Trophoblast cell (in vitro differentiated cells and primary cell): Measurements from ENCODE around the gene ASTN2.

Source experiments
- DNase-seq, 2 donors: peaks; one replicate each; pipeline ENCODE4 v3.0.0-alpha.2; 2016
- H2AFZ ChIP-seq: 2 replicates; pipeline ENCODE4 v1.6.1; 2013; ENCODE audit warnings: low read length, moderate library complexity, mild to moderate bottlenecking; ENCODE audit not compliant: insufficient read depth, poor library complexity
- H2AK5ac ChIP-seq: 2 replicates; pipeline ENCODE4 v1.6.1; 2013; ENCODE audit warnings: mild to moderate bottlenecking, low read length
- H2BK120ac ChIP-seq: 2 replicates; pipeline ENCODE4 v1.6.1; 2013; ENCODE audit warnings: low read length, mild to moderate bottlenecking, moderate library complexity; ENCODE audit not compliant: insufficient read depth, poor library complexity
- H2BK12ac ChIP-seq: 2 replicates; pipeline ENCODE4 v1.6.1; 2013; ENCODE audit warnings: mild to moderate bottlenecking, low read length, moderate library complexity
- H2BK5ac ChIP-seq: 2 replicates; pipeline ENCODE4 v1.6.1; 2013; ENCODE audit warnings: low read length, low read depth, moderate library complexity, mild to moderate bottlenecking; ENCODE audit not compliant: poor library complexity
- H3K14ac ChIP-seq: 2 replicates; pipeline ENCODE4 v1.6.1; 2013; ENCODE audit warnings: mild to moderate bottlenecking, low read length
- H3K18ac ChIP-seq: 2 replicates; pipeline ENCODE4 v1.6.1; 2013; ENCODE audit warnings: mild to moderate bottlenecking, low read length
- H3K23ac ChIP-seq: 2 replicates; pipeline ENCODE4 v1.6.1; 2013; ENCODE audit warnings: low read length
- H3K27ac ChIP-seq: 2 replicates; pipeline ENCODE4 v1.5.1; 2013; ENCODE audit warnings: low read depth, mild to moderate bottlenecking, inconsistent platforms, low read length, moderate library complexity
- H3K27me3 ChIP-seq: 2 replicates; pipeline ENCODE4 v1.6.1; 2013; ENCODE audit warnings: inconsistent platforms, mild to moderate bottlenecking, low read length, moderate library complexity; ENCODE audit not compliant: insufficient read depth
- H3K36me3 ChIP-seq, 2 experiments: 1 replicate in 1 of 2; 2 replicates in 1 of 2; pipeline ENCODE4 v1.6.1; 2013; ENCODE audit warnings: low read length in 2 of 2, mild to moderate bottlenecking in 2 of 2, moderate library complexity in 1 of 2; ENCODE audit not compliant: insufficient read depth in 2 of 2, control insufficient read depth in 1 of 2
- H3K4ac ChIP-seq: 2 replicates; pipeline ENCODE4 v1.6.1; 2013; ENCODE audit warnings: low read depth, mild to moderate bottlenecking, low read length, moderate library complexity
- H3K4me1 ChIP-seq, 2 experiments: 1 replicate in 1 of 2; 2 replicates in 1 of 2; pipeline ENCODE4 v1.6.1; 2013; ENCODE audit warnings: low read length in 2 of 2, mild to moderate bottlenecking in 2 of 2, moderate library complexity in 1 of 2; ENCODE audit not compliant: insufficient read depth in 2 of 2, control insufficient read depth in 1 of 2
- H3K4me2 ChIP-seq: 2 replicates; pipeline ENCODE4 v1.6.1; 2013; ENCODE audit warnings: inconsistent platforms, mild to moderate bottlenecking, low read length, moderate library complexity
- H3K4me3 ChIP-seq: 2 replicates; pipeline ENCODE4 v1.5.1; 2013; ENCODE audit warnings: mild to moderate bottlenecking, low read depth, low read length, inconsistent platforms
- H3K79me1 ChIP-seq: one replicate; pipeline ENCODE4 v1.6.1; 2013; ENCODE audit warnings: low read length
- H3K79me2 ChIP-seq: 2 replicates; pipeline ENCODE4 v1.6.1; 2013; ENCODE audit warnings: low read length, mild to moderate bottlenecking; ENCODE audit not compliant: control insufficient read depth, insufficient read depth, poor library complexity
- H3K9ac ChIP-seq: 2 replicates; pipeline ENCODE4 v1.6.1; 2013; ENCODE audit warnings: mild to moderate bottlenecking, low read length
- H3K9me3 ChIP-seq: 2 replicates; pipeline ENCODE4 v1.6.1; 2013; ENCODE audit warnings: low read depth, mild to moderate bottlenecking, control low read depth, inconsistent platforms, low read length; ENCODE audit not compliant: insufficient read depth
- H4K12ac ChIP-seq: 2 replicates; pipeline ENCODE4 v1.6.1; 2013; ENCODE audit warnings: low read depth, mild to moderate bottlenecking, low read length, moderate library complexity
- H4K8ac ChIP-seq: 2 replicates; pipeline ENCODE4 v1.6.1; 2013; ENCODE audit warnings: low read depth, mild to moderate bottlenecking, low read length, moderate library complexity
- H4K91ac ChIP-seq: one replicate; pipeline ENCODE4 v1.6.1; 2013; ENCODE audit warnings: low read depth, mild to moderate bottlenecking, low read length, moderate library complexity
- WGBS: extraction: QIAGEN DNeasy Blood & Tissue Kit; methylation state at CpG from one replicate; pipeline ENCODE4 v1.1.7; 2013; ENCODE audit warnings: missing lambda C conversion rate; ENCODE audit not compliant: insufficient read length, insufficient coverage; ENCODE audit errors: extremely low coverage; 5-methylcytosine and 5-hydroxymethylcytosine counted together

The ASTN2 gene

DNA sequence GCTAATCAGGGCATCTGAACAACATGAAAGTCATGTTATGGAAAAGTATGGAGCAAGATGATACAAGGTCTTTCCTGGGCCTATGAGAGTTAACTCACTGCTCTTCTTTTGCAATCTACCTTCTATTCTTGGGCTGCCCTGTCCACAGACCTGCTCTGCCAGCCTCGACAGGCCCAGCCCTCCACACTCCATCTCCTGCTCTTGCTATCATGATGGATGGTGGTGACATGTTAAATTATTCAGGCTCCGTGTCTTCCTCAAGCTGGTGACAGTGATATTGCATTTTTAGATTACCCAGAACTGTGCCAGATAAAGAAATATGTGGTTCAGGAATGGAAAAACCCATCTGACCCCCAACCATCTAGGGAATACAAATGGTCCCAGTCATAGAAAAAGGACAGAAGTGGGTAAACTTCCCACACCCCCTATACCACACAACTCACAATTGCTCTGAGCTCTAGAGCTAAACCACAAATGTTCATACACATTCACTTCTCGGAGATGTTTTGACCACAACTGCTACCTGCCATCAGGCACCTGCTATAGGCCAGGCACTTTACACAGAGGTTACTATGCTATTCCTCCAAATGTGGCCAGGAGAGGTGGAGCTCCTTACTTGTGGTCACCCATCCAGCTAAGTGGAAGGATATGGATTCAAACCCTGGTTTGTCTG, 311.3 kb downstream of the ASTN2 start:
- no peak overlapping the region for H3K27ac ChIP-seq
- H4K8ac ChIP-seq: no peak overlapping the region
- H3K36me3 ChIP-seq: no peaks in the 10 kb centered on the region
- H2AK5ac ChIP-seq: no peak overlapping the region
- H2BK12ac ChIP-seq: no peak overlapping the region
- no peaks in the 10 kb centered on the region for H3K27me3 ChIP-seq
- H3K18ac ChIP-seq: no peak overlapping the region
- no peak overlapping the region for H4K91ac ChIP-seq
- H3K4me2 ChIP-seq: no peak overlapping the region
- no peak overlapping the region for H3K9ac ChIP-seq
- no peak overlapping the region for H3K4me3 ChIP-seq
- no peak overlapping the region for H2BK5ac ChIP-seq
- no peak overlapping the region for H3K23ac ChIP-seq
- no peak overlapping the region for H2BK120ac ChIP-seq
- no peaks in the 10 kb centered on the region for H3K9me3 ChIP-seq
- no peak overlapping the region for H2AFZ ChIP-seq
- H3K79me1 ChIP-seq: no peaks in the 10 kb centered on the region
- peak in 1 of 2 donors; percentile 5 for DNase-seq
- WGBS: no CpG with 5 or more reads among the region's 3 CpGs
- no peak overlapping the region for H3K4ac ChIP-seq
- H3K4me1 ChIP-seq: no peaks in the 10 kb centered on the region
- no peak overlapping the region for H3K14ac ChIP-seq
- no peak overlapping the region for H4K12ac ChIP-seq
- no peaks in the 10 kb centered on the region for H3K79me2 ChIP-seq

DNA sequence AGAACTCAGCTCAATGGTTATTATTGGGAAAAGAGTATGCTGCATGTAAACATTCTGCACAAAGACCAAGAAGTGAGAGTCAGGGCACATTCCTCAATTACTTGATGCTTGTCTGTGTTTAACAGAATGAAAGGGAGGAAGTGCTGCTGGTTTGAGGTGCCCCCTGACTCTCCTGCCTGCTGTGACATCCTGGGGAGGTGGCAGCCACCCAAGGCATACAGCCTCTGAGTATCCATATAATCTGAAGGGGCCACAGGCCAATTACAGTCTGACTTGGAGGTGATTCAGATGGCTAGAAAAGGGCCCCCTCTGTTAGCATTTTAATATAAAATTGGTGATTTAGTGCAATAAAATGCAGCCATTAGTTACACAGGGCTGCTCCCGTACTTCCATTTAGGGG, 313.8 kb downstream of the ASTN2 start:
- H3K23ac ChIP-seq: no peak overlapping the region
- H2BK5ac ChIP-seq: no peak overlapping the region
- no peak overlapping the region for H3K27ac ChIP-seq
- no peak overlapping the region for H2BK12ac ChIP-seq
- H3K18ac ChIP-seq: no peak overlapping the region
- WGBS: no CpG with 5 or more reads among the region's 1 CpG
- H3K4me2 ChIP-seq: no peak overlapping the region
- H3K4me1 ChIP-seq: no peaks in the 10 kb centered on the region
- no peaks in the 10 kb centered on the region for H3K36me3 ChIP-seq
- H3K79me1 ChIP-seq: no peaks in the 10 kb centered on the region
- H3K4me3 ChIP-seq: no peak overlapping the region
- no peaks in the 10 kb centered on the region for H3K79me2 ChIP-seq
- H3K4ac ChIP-seq: no peak overlapping the region
- no peaks in the 10 kb centered on the region for H3K27me3 ChIP-seq
- DNase-seq: no peak
- no peak overlapping the region for H3K14ac ChIP-seq
- no peak overlapping the region for H2BK120ac ChIP-seq
- H3K9ac ChIP-seq: no peak overlapping the region
- no peak overlapping the region for H2AK5ac ChIP-seq
- no peak overlapping the region for H4K12ac ChIP-seq
- H2AFZ ChIP-seq: no peak overlapping the region
- no peak overlapping the region for H4K8ac ChIP-seq
- no peaks in the 10 kb centered on the region for H3K9me3 ChIP-seq
- H4K91ac ChIP-seq: no peak overlapping the region

DNA sequence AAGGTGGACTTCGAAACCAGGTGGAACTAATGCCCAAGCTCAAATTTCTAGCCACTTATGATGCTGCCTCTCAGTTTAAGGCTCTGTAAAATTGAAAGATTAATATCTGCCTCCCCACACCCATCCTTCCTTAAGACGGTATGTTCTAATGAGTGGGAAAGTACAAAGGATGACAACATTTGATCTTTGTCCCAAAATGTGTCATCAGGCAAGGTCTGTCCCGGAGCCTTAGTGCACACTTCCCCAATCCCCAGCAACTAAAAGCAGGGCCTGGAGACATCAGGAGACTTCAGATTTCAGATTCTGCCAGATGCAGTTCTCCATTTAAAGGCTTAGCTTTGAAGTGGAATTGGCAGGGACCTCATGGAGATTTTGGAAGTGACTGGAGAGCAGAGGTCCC, 316.5 kb downstream of the ASTN2 start:
- no peak for DNase-seq
- Histone ChIP-seq H3K9ac (no peak overlapping the region), H3K27ac (no peak overlapping the region), H3K14ac (no peak overlapping the region), H3K18ac (no peak overlapping the region), H2BK12ac (no peak overlapping the region), H3K4ac (no peak overlapping the region), H4K91ac (no peak overlapping the region), H3K79me1 (no peaks in the 10 kb centered on the region), H3K4me1 (peaks cover 3 to 5% of the 10 kb centered on the region in 2 experiments), H2BK120ac (no peak overlapping the region), H2AFZ (no peak overlapping the region), H3K9me3 (no peaks in the 10 kb centered on the region), H3K23ac (no peak overlapping the region), H3K36me3 (no peaks in the 10 kb centered on the region), H2AK5ac (no peak overlapping the region), H4K8ac (no peak overlapping the region), H3K79me2 (no peaks in the 10 kb centered on the region), H4K12ac (no peak overlapping the region), H3K27me3 (no peaks in the 10 kb centered on the region), H2BK5ac (no peak overlapping the region), H3K4me2 (no peak overlapping the region), H3K4me3 (no peak overlapping the region)
- no CpG with 5 or more reads among the region's 3 CpGs for WGBS

DNA sequence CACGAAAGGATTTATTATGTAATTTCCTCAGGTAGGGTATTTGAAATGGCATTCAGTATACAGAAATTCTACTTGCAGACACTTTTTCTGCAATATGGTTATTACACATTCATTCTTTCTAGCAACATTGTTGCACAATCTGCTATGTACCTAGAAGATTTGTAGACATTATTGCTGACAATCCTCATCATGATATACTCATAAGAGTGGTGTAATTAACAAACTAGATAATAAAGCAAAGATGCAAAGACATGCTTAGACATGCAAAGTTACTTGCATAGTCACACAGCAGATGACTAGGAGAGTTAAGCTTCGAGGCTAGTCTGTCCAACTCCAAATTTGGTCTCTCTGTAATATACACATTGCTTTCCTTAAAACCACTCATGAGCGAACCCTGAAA, 317.1 kb downstream of the ASTN2 start:
- H3K9ac ChIP-seq: no peak overlapping the region
- no peak overlapping the region for H3K4me3 ChIP-seq
- H3K79me1 ChIP-seq: peaks cover 2% of the 10 kb centered on the region
- no peak overlapping the region for H3K23ac ChIP-seq
- H2BK120ac ChIP-seq: no peak overlapping the region
- H3K14ac ChIP-seq: no peak overlapping the region
- no peaks in the 10 kb centered on the region for H3K79me2 ChIP-seq
- H3K36me3 ChIP-seq: no peaks in the 10 kb centered on the region
- H2BK5ac ChIP-seq: no peak overlapping the region
- H3K4me1 ChIP-seq: peaks cover 4 to 7% of the 10 kb centered on the region in 2 experiments
- no peak for DNase-seq
- H2BK12ac ChIP-seq: no peak overlapping the region
- WGBS: no CpG with 5 or more reads among the region's 3 CpGs
- no peaks in the 10 kb centered on the region for H3K27me3 ChIP-seq
- no peak overlapping the region for H4K91ac ChIP-seq
- H2AK5ac ChIP-seq: no peak overlapping the region
- no peak overlapping the region for H3K27ac ChIP-seq
- H4K8ac ChIP-seq: no peak overlapping the region
- H3K18ac ChIP-seq: no peak overlapping the region
- no peak overlapping the region for H4K12ac ChIP-seq
- no peak overlapping the region for H2AFZ ChIP-seq
- H3K9me3 ChIP-seq: no peaks in the 10 kb centered on the region
- no peak overlapping the region for H3K4ac ChIP-seq
- H3K4me2 ChIP-seq: no peak overlapping the region
